GM23338 (cell line): ENCODE measurements around the gene ELMO2. TPM values are rescaled to one million over a fixed set of nuclear protein-coding genes. Genes with fewer than 3 reads are reported as not detected.

Experiments used
- ATAC-seq: fragments of 200-7000 bp; cut with Tn5 transposase; 3 replicates; pipeline ENCODE4 v1.9.1; 2020
- DNase-seq: peaks from one replicate; pipeline ENCODE4 v3.0.0-alpha.2; 2015; ENCODE audit warnings: low spot score
- H2AFZ ChIP-seq: fragments of 200-600 bp; sonication (generic); 2 replicates; pipeline ENCODE4 v1.8.0; 2016; ENCODE audit warnings: antibody characterized with exemption, mild to moderate bottlenecking, moderate library complexity
- H3F3A ChIP-seq: fragments of 200-600 bp; sonication (generic); replicated peaks from 2 replicates; pipeline ENCODE4 v1.8.0; 2017; ENCODE audit warnings: antibody characterized with exemption, mixed run types, low read depth
- H3K27ac ChIP-seq: fragments of 200-600 bp; sonication (generic); 2 replicates; pipeline ENCODE4 v1.6.1; 2016; ENCODE audit warnings: low read depth
- H3K27me3 ChIP-seq: fragments of 200-600 bp; sonication (generic); 2 replicates; pipeline ENCODE4 v1.8.0; 2016; ENCODE audit warnings: mild to moderate bottlenecking, mixed run types, moderate library complexity; ENCODE audit not compliant: insufficient read depth
- H3K36me3 ChIP-seq: fragments of 200-600 bp; sonication (generic); 2 replicates; pipeline ENCODE4 v1.8.0; 2016; ENCODE audit warnings: mild to moderate bottlenecking; ENCODE audit not compliant: insufficient read depth
- H3K4me1 ChIP-seq: fragments of 200-600 bp; sonication (generic); 2 replicates; pipeline ENCODE4 v1.8.0; 2016; ENCODE audit warnings: mild to moderate bottlenecking, moderate library complexity; ENCODE audit not compliant: insufficient read depth
- H3K4me2 ChIP-seq: fragments of 200-600 bp; sonication (generic); 2 replicates; pipeline ENCODE4 v1.7.1; 2017; ENCODE audit warnings: mixed run types
- H3K4me3 ChIP-seq: fragments of 200-600 bp; sonication (generic); 2 replicates; pipeline ENCODE4 v1.6.1; 2016; ENCODE audit warnings: mixed run types
- H3K79me2 ChIP-seq: fragments of 200-600 bp; sonication (generic); replicated peaks from 2 replicates; pipeline ENCODE4 v1.8.0; 2017; ENCODE audit warnings: mild to moderate bottlenecking; ENCODE audit not compliant: insufficient read depth
- H3K9me2 ChIP-seq: fragments of 200-600 bp; sonication (generic); 2 replicates; pipeline ENCODE4 v1.8.0; 2017; ENCODE audit not compliant: insufficient read depth
- H4K20me1 ChIP-seq: fragments of 200-600 bp; sonication (generic); replicated peaks from 2 replicates; pipeline ENCODE4 v1.8.0; 2017; ENCODE audit warnings: mild to moderate bottlenecking; ENCODE audit not compliant: insufficient read depth
- H3K27ac Mint-ChIP-seq: 2 replicates; pipeline ENCODE4 v1.8.0; 2020; ENCODE audit warnings: inconsistent platforms, mild to moderate bottlenecking, moderate library complexity, mixed read lengths
- H3K27me3 Mint-ChIP-seq: 3 replicates; pipeline ENCODE4 v1.8.0; 2022; ENCODE audit warnings: low read depth, mild to moderate bottlenecking, moderate library complexity, mixed read lengths, inconsistent platforms; ENCODE audit not compliant: insufficient read depth, poor library complexity
- H3K36me3 Mint-ChIP-seq: 3 replicates; pipeline ENCODE4 v1.8.0; 2021; ENCODE audit warnings: low read depth, mild to moderate bottlenecking, inconsistent platforms, moderate library complexity, mixed read lengths
- H3K4me1 Mint-ChIP-seq: 3 replicates; pipeline ENCODE4 v1.8.0; 2020; ENCODE audit warnings: mild to moderate bottlenecking, inconsistent platforms, mixed read lengths
- H3K4me3 Mint-ChIP-seq: 3 replicates; pipeline ENCODE4 v1.8.0; 2021; ENCODE audit warnings: moderate library complexity, mild to moderate bottlenecking, inconsistent platforms, mixed read lengths
- H3K9me3 Mint-ChIP-seq: 3 replicates; pipeline ENCODE4 v1.8.0; 2020; ENCODE audit warnings: moderate library complexity, mild to moderate bottlenecking, inconsistent platforms, mixed read lengths
- CREB1 ChIP-seq: fragments of 250-450 bp; sonication (Bioruptor Pico); IDR thresholded peaks from 2 replicates; pipeline ENCODE4 v1.5.0; 2020; ENCODE audit warnings: low read depth, mild to moderate bottlenecking, moderate library complexity
- ETS1 ChIP-seq: IDR thresholded peaks from 2 replicates; pipeline ENCODE4 v1.6.1; 2016; ENCODE audit warnings: antibody characterized with exemption
- POLR2AphosphoS5 ChIP-seq: IDR thresholded peaks from 2 replicates; pipeline ENCODE4 v1.6.1; 2016; ENCODE audit warnings: antibody characterized with exemption, low read depth
- STAT1 ChIP-seq: IDR thresholded peaks from one replicate; pipeline ENCODE4 v1.6.1; 2016; ENCODE audit warnings: antibody characterized with exemption; ENCODE audit not compliant: unreplicated experiment
- ZNF114 ChIP-seq: fragments of 250-450 bp; sonication (Bioruptor Pico); IDR thresholded peaks from 2 replicates; pipeline ENCODE4 v1.5.0; 2020; ENCODE audit warnings: mild to moderate bottlenecking, moderate library complexity
- polyA plus RNA-seq: library from polyadenylated mRNA; unstranded; fragments of >200 nt; fragmentation: Nextera tagmentation; extraction: Ambion mirVana; gene quantifications from 2 replicates; pipeline ENCODE4 v1.2.1, GENCODE V29; 2016
- total RNA-seq: library from RNA; depleted of rRNA; stranded (reverse); fragments of >200 nt; shearing (Covaris generic); gene quantifications from 2 replicates; pipeline ENCODE4 v1.2.3, GENCODE V29; 2014

The ELMO2 gene
- total and polyA plus RNA-seq, 2 experiments from 2014 or later: 15.1 to 44.1 TPM

GRCh38 chr20:46363874-46364669 is 42.3 kb downstream of the ELMO2 start:
- peaks cover 7% of the 10 kb centered on the region for H3K27me3 Mint-ChIP-seq

GRCh38 chr20:46362921-46363867 is 43.2 kb downstream of the ELMO2 start:
- no peak for ATAC-seq
- peaks cover 14% of the 10 kb centered on the region for H4K20me1 ChIP-seq

More at GRCh38 chr20:46363874-46364669, 42.3 kb downstream of the ELMO2 start:
- Mint-ChIP-seq H3K36me3 (peaks cover 28% of the 10 kb centered on the region), H3K4me3 (peak overlapping the region; percentile 90), H3K4me1 (peaks cover 13% of the 10 kb centered on the region; the same call in 2 of the 3 replicates), H3K27ac (peak overlapping the region; percentile 89), H3K9me3 (no peaks in the 10 kb centered on the region; the same call in 2 of the 3 replicates)
- ATAC-seq: peak; percentile 91
- peaks cover 35% of the 10 kb centered on the region for H3K79me2 ChIP-seq
- peak overlapping the region; percentile 44; the same call in 1 of the 2 replicates for H2AFZ ChIP-seq
- peak overlapping the region; percentile 93 for H3K4me3 ChIP-seq
- 0 out of 2 replicates have a peak, but pooled peaks cover 5% of the 10 kb centered on the region for H3F3A ChIP-seq
- peaks cover 13% of the 10 kb centered on the region for H3K4me1 ChIP-seq
- no peaks in the 10 kb centered on the region for H3K9me2 ChIP-seq
- peak overlapping the region; percentile 77 for H3K4me2 ChIP-seq
- peak overlapping the region; percentile 96 for H3K27ac ChIP-seq
- peaks cover 14% of the 10 kb centered on the region for H4K20me1 ChIP-seq
- DNase-seq: peak; percentile 95
- H3K36me3 ChIP-seq: peaks cover 4% of the 10 kb centered on the region; the same call in 1 of the 2 replicates
- no peaks in the 10 kb centered on the region for H3K27me3 ChIP-seq
- peak; percentile 75 for TF ChIP-seq CREB1 (CRISPR knock-in tag)
- TF ChIP-seq POLR2AphosphoS5: peak; percentile 72
- TF ChIP-seq ZNF114 (CRISPR knock-in tag): no peak
- peak; percentile 69; the same call in 1 of the 2 replicates for TF ChIP-seq ETS1

More at GRCh38 chr20:46362921-46363867, 43.2 kb downstream of the ELMO2 start:
- H3K79me2 ChIP-seq: peaks cover 35% of the 10 kb centered on the region
- no peak for TF ChIP-seq ETS1
- no peak for TF ChIP-seq STAT1
- no peaks in the 10 kb centered on the region for H3K27me3 ChIP-seq
- no peaks in the 10 kb centered on the region for H3K9me2 ChIP-seq
- Mint-ChIP-seq H3K4me3 (peak overlapping the region; percentile 90), H3K27ac (peak overlapping the region; percentile 89), H3K27me3 (peaks cover 5% of the 10 kb centered on the region), H3K4me1 (peaks cover 13% of the 10 kb centered on the region; the same call in 2 of the 3 replicates), H3K36me3 (peaks cover 19% of the 10 kb centered on the region), H3K9me3 (no peaks in the 10 kb centered on the region; the same call in 2 of the 3 replicates)
- no peak for DNase-seq
- H3F3A ChIP-seq: 0 out of 2 replicates have a peak, but pooled peaks cover 5% of the 10 kb centered on the region
- H3K36me3 ChIP-seq: no peaks in the 10 kb centered on the region
- peak overlapping the region; percentile 63; the same call in 1 of the 2 replicates for H3K27ac ChIP-seq
- H2AFZ ChIP-seq: no peak overlapping the region
- H3K4me3 ChIP-seq: peak overlapping the region; percentile 93
- peaks cover 13% of the 10 kb centered on the region for H3K4me1 ChIP-seq
- H3K4me2 ChIP-seq: peak overlapping the region; percentile 77
